GM12872 (cell line): ENCODE measurements around the gene TNS4.

Source experiments
- CTCF ChIP-seq: IDR thresholded peaks from 3 replicates; pipeline ENCODE4 v1.5.1; 2011; ENCODE audit warnings: low read depth, mild to moderate bottlenecking, low read length, moderate library complexity; ENCODE audit not compliant: insufficient read depth

Gene TNS4

GRCh38 chr17:40517286-40517662 lies 15.9 kb upstream of the TNS4 start:
- TF ChIP-seq CTCF = no peak

DNA sequence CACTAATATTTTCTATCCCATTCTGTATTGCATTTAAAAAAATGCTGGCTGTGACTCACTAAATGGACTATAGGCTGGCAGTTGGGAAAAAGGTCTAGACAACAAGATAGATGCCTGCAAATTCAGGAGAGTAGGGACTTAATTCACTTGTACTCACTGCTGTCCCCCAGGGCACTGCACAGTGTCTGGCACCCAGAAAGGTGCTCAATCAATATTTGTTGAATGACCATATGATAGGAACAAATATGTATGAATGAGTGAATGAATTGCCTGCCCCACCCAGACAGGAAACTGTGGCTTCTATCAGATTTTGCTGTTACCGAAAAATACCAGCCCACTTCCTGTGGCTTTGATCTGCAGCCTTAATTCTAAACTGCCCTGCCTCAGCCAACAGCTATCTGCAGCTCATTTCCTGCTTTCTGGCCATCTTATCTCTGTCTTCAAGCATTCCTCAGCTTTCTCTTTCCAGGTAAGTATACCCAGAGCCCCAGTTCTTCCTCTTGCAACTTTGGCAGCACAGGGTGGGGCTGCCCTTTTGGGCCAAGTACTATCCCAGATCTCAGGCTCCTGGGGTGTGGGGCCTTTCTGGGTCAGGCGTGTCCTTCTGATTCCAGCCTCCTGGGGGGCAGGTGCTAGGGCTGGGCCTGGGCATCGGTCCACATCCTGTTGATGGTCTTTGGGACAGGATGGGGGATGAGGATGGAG lies 15.3 kb upstream of the TNS4 start:
- TF ChIP-seq CTCF = no peak

- TF ChIP-seq CTCF = no peak
Measured at GRCh38 chr17:40515491-40516041, 14.1 kb upstream of the TNS4 start.

GRCh38 chr17:40515011-40515410 lies 13.6 kb upstream of the TNS4 start:
- TF ChIP-seq CTCF = no peak

- TF ChIP-seq CTCF = no peak
Measured at GRCh38 chr17:40514013-40514875, 12.8 kb upstream of the TNS4 start.

GRCh38 chr17:40511667-40512220 lies 10.3 kb upstream of the TNS4 start:
- TF ChIP-seq CTCF = no peak

- no peak for TF ChIP-seq CTCF
Measured at GRCh38 chr17:40511136-40511535, 9.7 kb upstream of the TNS4 start.
